ENCODE measurements around the gene HIF1A.
"Not testable (repeated sequence)": the region's sequence is repeated elsewhere in the genome, so short reads cannot be mapped to it uniquely, and the experiment has no call there.

The HIF1A gene

DNA sequence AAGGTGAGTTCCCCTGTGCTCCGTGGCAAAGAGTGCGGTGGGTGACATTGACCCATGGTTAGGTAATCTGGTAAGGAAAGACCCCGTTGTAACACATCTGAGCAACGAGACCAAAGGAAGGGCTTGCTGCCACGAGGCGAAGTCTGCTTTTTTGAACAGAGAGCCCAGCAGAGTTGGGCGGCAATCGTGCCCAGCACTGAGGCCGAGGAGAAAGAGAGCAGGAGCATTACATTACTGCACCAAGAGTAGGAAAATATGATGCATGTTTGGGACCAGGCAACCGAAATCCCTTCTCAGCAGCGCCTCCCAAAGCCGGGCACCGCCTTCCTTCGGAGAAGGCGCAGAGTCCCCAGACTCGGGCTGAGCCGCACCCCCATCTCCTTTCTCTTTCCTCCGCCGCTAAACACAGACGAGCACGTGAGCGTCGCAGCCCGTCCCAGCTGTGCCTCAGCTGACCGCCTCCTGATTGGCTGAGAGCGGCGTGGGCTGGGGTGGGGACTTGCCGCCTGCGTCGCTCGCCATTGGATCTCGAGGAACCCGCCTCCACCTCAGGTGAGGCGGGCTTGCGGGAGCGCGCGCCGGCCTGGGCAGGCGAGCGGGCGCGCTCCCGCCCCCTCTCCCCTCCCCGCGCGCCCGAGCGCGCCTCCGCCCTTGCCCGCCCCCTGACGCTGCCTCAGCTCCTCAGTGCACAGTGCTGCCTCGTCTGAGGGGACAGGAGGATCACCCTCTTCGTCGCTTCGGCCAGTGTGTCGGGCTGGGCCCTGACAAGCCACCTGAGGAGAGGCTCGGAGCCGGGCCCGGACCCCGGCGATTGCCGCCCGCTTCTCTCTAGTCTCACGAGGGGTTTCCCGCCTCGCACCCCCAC is at the start of gene HIF1A:
Gene HIF1A (plus strand): TSS at position 684 of the 865 bp plus-strand sequence. CDS start 292 bp downstream, outside the sequence.
- peak; percentile 92 for FAIRE-seq

DNA sequence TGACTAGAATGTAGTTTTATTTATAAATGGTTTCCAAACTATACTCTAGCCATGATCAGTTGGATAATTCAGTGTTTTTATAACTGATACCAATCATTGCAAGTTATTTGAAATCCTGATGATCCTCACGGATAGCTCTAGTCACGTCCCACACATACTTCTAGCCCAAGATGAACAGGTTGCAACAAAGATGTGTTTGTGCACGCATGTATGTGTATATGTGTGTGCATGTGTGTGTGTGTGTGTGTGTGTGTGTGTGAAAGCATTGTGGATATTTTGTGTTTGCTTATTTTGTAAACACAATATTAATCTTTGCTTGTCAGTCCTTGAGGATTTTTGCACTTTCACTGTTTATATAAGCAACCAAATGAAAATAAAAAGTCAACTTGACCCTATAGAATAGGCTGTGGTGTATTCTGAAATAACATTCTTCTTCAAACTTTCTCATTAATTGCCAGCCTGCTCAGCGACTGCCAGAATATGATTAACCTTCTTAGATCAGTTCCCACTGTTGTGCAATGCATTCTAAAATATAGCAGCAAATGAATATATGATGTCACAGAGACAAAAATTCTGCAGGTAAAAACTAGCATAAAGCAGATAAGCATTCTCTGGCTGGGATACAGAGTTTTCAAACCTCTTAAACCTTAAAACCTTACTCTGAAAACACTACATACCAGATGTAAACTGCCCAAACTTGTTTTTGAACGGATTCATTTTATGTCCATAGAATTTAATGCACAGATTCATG is 48.8 kb upstream of the HIF1A start:
- no peak for FAIRE-seq

DNA sequence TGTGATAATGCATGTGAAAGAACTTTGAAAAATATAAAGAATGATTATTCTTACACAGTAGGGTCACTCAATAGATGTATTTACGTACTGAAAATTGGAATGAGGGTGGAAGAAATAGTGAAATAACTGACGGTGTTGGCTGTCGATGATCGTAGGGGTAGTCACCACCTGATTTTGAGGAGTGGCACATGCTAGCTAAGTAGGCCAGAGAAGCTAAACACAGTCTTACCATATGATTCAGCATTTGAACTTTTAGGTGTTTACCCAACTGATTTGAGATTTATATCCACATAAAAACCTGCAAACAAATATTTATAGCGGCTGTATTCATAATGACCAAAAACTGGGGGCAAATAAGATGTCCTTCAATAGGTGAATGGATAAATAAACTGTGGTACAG is 47.6 kb upstream of the HIF1A start:
- no peak for FAIRE-seq

DNA sequence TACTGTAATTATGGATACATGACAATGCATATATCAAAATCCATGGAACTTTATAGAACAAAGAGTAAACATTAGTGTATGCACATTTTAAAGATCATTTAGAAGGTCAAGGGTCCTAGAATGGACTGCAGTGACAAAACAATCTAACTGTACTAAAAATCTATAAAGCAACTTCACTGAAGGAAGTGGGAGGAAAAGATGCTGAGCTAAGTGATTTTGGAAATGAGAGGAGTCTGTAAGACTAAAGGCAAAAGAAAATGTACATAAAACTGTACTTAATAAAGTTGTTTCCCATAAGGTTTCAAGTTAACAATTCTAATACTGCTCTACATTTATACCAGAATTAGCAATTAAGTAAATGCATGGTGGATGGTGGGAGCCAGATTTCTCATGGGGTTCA is 46.9 kb upstream of the HIF1A start:
- FAIRE-seq: no peak

DNA sequence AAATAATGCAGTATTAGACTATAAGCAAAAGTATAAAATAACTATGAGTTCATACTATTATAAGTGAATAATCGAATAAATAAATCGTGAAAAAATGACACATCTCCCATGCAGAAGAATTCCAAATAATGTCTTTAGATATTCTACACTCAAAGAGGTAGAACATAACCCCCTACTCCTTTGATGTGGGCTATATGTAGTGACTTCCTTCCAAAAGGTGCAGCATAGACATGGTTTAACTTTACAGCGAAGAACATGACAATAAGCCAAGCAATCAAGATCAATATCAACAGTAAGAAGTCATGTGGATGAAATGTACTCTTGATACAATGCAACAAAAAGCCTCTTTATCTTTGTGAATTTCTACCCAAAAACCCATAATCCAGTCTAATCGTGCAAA is 46.0 kb upstream of the HIF1A start:
- no peak for FAIRE-seq

DNA sequence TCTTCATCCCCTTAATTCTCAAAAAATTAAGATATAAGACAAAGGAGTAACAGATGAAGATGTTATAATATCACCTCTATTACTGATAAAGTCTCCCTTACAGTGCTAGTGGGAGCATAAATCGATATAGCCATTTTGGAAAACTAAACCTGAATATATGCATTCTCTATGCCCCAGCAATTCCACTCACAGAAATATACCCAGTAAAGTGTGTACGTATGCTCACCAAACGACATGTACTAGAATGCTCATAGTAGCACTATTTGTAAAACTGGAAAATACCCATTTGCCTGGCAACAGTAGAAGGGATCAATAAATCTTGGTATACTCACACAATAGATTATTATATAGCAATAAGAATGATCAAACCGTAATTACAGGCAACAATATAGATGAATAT is 44.0 kb upstream of the HIF1A start:
- FAIRE-seq: no peak

DNA sequence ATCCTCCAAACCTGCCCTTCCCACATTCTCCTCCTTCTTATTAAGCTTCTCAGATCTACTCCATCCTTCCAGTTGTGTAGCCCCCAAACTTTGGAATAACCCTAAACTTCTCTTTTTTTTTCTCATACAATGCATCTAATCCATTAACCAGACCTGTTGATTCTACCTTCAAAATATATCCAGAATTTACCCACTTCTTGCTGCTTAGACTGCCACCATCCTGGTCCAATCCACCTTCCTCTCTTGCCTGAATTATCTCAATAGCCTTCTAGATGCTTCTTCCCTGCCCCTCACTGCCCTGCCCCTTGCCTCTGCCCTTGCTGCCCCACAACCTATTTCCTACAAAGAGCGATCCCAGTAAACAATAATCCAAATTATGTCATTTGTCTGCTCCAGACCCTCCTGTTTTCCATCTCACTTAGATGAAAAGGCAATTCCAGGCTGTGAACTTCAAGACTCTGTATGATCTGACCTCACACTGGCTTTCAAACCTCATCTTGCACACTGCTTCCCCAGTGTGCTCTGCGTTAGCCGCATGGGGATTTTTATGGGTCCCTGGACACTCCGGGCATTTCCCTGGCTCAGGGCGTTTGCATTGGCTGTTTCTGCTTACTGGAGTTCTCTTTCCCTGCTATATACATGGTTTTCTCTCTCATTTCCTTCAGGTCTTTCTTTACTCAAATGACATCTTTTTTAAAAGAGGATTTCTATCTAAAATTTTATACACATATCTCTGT is 42.6 kb upstream of the HIF1A start:
- FAIRE-seq: no peak

DNA sequence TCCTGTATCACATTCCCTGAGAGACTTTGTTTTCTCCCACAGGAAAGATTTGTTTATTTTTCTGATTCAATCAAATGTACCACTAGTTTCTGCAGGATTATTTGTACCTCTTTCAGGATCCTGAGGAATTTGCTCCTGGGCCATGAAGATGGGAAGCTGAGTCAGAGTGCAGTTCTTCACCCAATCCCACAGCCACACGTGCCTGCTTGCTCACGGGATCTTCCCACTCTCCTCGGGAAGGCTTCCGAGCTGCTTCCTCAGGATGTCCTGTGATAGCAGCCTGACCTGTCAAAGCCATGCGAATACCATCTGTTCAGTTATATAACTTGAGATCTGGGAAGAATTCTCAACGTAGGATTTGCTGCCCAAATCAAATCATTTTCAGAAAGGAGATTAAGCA is 41.8 kb upstream of the HIF1A start:
- no peak for FAIRE-seq

DNA sequence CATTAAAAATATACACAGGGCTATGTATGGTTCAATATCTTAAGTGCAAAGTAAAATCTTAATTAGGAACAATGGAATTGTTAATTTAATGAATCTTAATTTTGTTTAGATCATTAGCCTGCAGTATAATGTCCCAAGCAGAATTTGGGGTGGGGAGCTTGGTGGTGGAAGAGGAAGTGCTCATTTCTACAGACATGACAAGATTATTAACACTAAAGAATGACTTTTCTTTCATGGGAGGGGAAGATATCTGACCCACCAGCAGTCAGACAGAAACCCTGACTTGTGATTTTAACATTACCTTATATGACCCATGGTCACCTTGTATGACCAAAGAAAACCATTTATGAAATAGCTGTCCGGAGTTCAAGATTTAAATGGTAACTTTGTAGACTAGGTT is 41.3 kb upstream of the HIF1A start:
- no peak for FAIRE-seq

DNA sequence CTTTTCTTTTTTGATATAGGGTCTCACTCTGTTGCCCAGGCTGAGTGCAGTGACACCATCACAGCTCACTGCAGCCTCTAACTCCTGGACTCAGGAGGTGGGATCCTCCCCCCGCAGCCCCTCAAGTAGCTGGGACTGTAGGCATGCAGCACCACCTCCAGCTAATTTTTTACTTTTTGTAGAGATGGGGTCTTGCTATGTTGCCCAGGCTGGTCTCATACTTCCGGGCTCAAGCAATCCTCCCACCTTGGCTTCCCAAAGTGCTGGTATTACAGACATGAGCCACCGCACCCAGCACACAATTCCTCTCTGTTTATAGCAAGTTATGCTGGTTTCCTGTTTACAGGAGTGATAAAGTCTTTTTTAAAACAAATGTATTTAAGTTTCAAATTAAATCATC is 39.5 kb upstream of the HIF1A start:
- FAIRE-seq: no peak

DNA sequence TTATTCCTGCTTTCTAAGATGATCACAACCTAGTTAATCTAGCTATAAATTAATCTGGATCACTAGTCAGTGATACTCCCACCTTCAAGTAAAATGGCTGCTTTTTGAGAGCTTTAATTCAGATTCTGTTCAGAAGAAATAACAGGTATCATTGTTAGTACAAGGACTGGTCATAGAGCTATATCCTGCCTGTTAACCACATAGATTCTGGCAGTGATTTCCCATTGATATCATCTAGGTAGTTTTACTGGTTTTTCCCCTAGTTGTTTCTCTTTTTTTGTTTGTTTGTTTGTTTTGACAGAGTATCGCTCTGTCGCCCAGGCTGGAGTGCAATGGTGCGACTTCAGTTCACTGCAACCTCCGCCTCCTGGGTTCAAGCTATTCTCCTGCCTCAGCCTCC is 39.0 kb upstream of the HIF1A start:
- no peak for FAIRE-seq

DNA sequence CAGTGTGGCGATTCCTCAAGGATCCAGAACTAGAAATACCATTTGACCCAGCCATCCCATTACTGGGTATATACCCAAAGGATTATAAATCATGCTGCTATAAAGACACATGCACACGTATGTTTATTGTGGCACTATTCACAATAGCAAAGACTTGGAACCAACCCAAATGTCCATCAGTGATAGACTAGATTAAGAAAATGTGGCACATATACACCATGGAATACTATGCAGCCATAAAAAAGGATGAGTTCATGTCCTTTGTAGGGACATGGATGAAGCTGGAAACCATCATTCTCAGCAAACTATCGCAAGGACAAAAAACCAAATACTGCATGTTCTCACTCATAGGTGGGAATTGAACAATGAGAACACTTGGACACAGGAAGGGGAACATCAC is 37.2 kb upstream of the HIF1A start:
- not testable (repeated sequence) for FAIRE-seq

DNA sequence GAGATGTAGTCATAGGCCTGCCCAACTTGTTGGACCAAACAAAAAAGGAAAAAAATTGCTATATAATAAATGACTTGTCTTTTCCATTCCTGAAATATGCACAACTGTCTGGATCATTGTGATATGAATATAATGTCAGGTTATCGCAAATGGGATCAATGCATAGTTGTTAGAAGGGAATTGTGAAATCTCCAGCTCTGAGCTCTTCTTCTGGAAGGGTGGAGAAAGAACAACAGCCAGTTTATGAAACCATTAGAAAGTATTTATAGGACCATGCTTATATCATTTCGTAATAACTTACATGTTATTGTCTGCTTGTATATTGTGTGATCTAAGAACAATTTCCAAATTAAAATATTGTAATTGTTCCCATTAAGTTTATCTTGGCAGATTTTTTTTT is 35.7 kb upstream of the HIF1A start:
- no peak for FAIRE-seq

DNA sequence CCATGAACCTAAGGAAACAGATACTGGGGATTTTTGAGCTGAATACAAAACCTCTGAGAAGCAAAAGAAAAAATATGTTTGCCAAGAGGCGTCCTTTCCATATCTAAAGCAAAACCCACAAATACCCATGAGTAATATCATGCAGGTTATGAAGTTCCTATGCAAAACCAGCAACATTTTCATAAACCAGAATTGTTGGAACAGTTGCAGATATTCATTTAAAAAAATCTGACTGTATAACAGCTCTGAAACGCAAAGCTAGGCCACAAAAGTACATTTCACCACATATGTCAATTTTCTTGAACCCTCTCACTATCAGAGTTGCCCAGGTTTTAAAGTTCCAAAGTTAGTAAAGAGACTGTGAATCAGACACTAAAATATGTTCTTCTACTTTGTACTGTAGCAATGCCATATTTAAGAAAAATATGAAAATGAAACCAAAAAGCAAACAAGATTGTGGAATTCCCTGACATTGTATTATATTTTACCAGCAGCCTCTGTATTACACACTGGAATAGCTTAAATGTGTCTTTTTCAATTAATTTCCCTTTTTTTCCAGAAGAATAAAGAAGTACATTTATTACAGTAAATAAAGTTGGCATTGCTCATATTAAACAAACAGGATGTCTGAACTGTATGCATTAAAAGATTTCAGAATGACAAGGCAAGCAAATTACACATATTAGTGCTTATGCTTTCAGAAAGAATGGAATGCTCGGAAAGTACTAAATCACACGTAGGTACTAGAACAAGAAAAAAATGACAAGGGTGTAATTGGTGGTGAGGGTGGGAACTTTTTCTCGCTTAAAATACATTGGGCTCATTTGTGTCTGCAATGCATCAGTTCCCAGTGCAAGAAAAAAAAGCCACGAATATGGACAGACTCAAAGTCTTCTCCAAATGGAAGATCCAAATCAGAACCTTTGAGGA is 33.6 kb upstream of the HIF1A start:
- no peak for FAIRE-seq

DNA sequence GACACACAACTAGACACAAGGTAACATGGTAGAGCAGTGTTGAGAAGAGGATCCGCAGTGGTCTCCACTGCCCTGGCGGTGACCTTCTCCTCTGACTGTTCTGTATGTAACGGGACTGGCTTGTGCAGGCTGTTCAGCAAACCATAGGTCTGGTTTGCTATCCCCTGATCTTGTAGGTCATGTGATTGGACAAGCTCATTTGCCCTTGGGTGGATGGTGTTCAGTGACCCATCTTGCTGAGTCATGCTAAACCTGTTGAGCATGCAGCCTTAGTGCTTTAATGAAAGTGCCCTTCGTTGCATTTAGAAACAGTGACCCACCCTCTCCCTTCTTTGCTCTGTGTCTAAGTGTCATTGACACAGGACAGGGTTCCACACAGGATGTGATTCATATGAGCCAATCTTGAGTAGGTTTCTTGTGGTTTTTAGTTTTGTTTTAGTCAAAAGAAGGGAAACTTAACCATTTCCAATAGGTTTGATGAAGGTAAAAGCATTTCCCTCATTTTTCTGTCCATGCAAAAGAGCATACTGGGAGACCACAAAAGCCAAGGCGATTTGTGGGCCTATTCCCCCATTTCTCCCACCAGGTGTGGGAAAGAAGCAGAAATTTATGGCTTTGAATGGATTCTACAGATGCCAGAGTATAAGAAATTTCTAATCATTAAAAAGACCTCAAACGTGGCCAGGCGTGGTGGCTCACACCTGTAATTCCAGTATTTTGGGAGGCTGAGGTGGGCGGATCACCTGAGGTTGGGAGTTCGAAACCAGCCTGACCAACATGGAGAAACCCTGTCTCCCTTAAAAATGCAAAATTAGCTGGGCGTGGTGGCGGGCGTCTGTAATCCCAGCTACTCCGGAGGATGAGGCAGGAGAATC is 32.6 kb upstream of the HIF1A start:
- FAIRE-seq: no peak

DNA sequence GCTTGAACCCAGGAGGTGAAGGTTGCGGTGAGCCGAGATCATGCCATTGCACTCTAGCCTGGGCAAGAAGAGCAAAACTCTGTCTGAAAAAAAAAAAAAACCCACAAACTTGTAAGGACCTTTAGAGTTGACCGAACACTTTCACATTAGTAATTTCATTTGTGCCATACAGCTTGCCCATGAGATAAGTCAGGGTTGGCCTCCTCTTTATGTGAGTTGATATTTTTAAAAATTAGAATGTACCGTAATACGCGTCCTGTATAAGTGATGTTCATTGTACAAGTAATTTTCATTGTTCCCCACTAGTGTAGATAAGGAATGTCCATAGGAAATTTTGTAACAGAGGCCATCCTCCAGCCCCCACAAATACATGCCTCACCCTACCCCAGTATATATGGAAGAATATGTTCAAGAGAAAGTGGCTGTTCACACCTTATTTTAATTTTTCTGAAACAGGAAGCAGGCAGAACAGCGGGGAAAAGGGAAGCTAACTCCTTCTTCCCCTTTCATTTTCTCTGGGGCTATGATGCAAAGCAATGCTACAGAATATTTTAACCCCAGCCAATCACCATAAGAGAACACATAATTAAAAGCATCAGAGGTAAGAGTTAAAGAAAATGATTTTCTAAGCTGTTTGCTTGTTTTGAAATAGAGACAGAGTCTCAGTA is 31.9 kb upstream of the HIF1A start:
- no peak for FAIRE-seq

DNA sequence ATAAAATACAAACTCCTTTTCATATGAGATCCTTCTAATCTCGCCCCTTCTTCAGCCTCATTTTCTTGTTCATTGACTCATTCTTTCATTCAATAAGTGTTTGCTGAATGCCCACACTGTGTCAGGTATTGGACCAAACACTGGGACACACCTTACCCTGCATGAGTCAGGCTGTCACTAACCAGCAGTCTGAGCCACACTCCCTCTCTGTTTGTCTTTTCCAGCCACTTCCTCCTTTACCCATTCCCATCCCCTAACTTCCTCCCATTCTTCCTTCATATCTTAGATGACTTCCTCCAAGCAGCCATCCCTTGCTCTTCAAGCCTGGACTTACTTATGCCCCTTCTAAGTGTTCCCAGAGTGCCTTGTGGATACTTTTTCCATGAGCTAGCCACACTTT is 27.0 kb upstream of the HIF1A start:
- no peak for FAIRE-seq

DNA sequence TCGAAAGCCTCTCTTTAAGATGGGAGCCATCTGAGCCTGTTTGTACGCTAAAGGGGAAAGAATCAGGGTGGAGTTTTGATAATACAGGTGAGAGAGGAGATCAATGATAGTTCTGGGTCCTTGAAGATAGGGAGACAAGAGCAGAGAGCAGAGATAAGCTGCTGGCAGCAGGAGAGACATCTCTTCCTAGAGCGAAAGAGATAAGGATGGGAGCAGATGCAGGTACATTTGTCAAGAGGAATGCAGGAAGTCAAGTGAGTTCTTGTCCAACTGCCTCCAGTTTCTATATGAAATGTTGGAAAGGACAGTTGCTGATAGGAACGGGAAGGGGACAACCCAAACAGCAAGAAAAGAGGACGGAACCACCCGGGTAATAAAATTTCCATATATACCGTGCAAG is 24.7 kb upstream of the HIF1A start:
- FAIRE-seq: no peak

DNA sequence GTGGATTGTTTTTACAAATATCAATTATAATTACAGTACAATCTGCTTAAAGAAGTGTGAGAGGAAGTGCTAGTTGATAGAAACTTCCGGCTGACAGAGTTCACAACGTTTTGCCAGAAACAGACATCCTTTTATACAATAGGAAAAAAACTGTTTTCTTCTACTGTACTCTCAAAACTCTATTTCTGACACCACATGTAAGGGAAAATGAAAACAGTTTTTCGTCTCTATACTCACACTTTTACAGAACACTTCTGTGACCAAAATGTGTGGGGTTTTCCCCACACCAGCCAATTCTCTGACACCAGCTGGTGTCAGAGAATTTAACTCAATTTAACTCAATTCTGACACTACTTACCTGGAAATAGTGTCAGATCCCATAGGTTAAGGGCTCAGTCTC is 24.2 kb upstream of the HIF1A start:
- no peak for FAIRE-seq

DNA sequence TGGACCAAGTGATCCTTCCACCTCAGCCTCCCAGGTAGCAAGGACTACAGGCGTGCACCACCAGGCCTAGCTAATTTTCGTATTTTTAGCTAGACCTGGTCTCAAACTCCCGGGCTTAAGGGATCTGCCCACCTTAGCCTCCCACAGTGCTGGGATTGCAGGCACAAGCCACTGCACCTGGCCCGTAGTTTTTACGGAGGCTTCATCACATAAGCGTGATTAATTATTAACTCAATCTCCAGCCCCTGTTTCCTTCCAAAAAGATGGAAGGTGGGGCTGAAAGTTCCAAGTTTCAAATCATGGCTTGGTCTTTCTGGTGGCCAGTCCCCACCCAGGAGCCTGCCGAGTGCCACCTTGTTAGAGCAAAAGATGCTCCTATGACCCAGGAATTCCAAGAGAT is 22.5 kb upstream of the HIF1A start:
- no peak for FAIRE-seq

DNA sequence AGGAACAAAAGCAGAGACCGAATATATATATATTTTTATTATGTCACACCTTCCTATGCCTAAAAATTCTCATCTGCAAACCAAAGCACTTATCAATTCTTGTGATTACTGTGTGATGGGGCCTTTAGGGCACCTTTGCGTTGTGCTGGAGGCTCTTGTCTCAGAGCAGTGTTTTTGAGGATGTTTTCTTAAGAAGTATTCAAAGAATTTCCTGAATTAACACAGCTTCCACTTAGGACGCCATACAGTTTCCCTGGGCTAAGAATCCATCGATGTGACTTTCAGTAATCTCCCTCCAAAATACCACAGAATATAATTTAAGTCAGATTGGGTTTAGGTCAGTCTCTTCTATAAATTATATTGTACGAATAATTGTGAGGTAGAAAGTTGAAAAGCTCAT is 22.0 kb upstream of the HIF1A start:
- FAIRE-seq: no peak
